ENCODE data around the gene GNPTAB.
"Not testable (repeated sequence)": the region's sequence is repeated elsewhere in the genome, so short reads cannot be mapped to it uniquely, and the experiment has no call there.

GNPTAB gene

GRCh38 chr12:101813117-101813516, 17.6 kb downstream of the GNPTAB start:
- no peak for DNase-seq
- Mint-ChIP-seq H3K27me3 (ENCODE audit: low read depth, poor library complexity) (no peaks in the 10 kb centered on the region), H3K4me3 (no peak overlapping the region), H3K27ac (no peak overlapping the region), H3K36me3 (ENCODE audit: low read depth) (no peaks in the 10 kb centered on the region), H3K9me3 (peaks cover 14% of the 10 kb centered on the region), H3K4me1 (no peaks in the 10 kb centered on the region)
- no peak for TF ChIP-seq CTCF (IDR thresholded peaks at IDR 0.05)

GRCh38 chr12:101812716-101813115, 18.0 kb downstream of the GNPTAB start:
- not testable (repeated sequence) for H3K36me3 Mint-ChIP-seq (ENCODE audit: low read depth); H3K27me3 Mint-ChIP-seq (ENCODE audit: low read depth, poor library complexity); H3K4me3 Mint-ChIP-seq; H3K27ac Mint-ChIP-seq; H3K4me1 Mint-ChIP-seq; DNase-seq
- peaks cover 14% of the 10 kb centered on the region for H3K9me3 Mint-ChIP-seq

GRCh38 chr12:101811342-101811741, 19.4 kb downstream of the GNPTAB start:
- not testable (repeated sequence) for H3K4me3 Mint-ChIP-seq; DNase-seq; H3K4me1 Mint-ChIP-seq; H3K36me3 Mint-ChIP-seq (ENCODE audit: low read depth); H3K27me3 Mint-ChIP-seq (ENCODE audit: low read depth, poor library complexity); H3K9me3 Mint-ChIP-seq
- H3K27ac Mint-ChIP-seq, result peak overlapping the region; percentile 44

GRCh38 chr12:101809208-101809607, 21.6 kb downstream of the GNPTAB start:
- H3K27me3 Mint-ChIP-seq (ENCODE audit: low read depth, poor library complexity), result no peaks in the 10 kb centered on the region
- TF ChIP-seq CTCF (IDR thresholded peaks at IDR 0.05), result no peak
- H3K36me3 Mint-ChIP-seq (ENCODE audit: low read depth), result no peaks in the 10 kb centered on the region
- no peak overlapping the region for H3K4me3 Mint-ChIP-seq
- no peak for DNase-seq
- no peak overlapping the region for H3K27ac Mint-ChIP-seq
- H3K9me3 Mint-ChIP-seq, result no peaks in the 10 kb centered on the region
- H3K4me1 Mint-ChIP-seq, result no peaks in the 10 kb centered on the region

GRCh38 chr12:101806265-101806664, 24.5 kb downstream of the GNPTAB start:
- H3K4me1 Mint-ChIP-seq, result no peaks in the 10 kb centered on the region
- TF ChIP-seq CTCF (IDR thresholded peaks at IDR 0.05), result no peak

GRCh38 chr12:101804409-101804808, 26.4 kb downstream of the GNPTAB start:
- H3K27ac Mint-ChIP-seq, result no peak overlapping the region
- no peak overlapping the region for H3K4me3 Mint-ChIP-seq
- no peaks in the 10 kb centered on the region for H3K4me1 Mint-ChIP-seq
- TF ChIP-seq CTCF (IDR thresholded peaks at IDR 0.05), result no peak
- no peak for DNase-seq
- H3K36me3 Mint-ChIP-seq (ENCODE audit: low read depth), result no peaks in the 10 kb centered on the region
- no peaks in the 10 kb centered on the region for H3K27me3 Mint-ChIP-seq (ENCODE audit: low read depth, poor library complexity)
- H3K9me3 Mint-ChIP-seq, result no peaks in the 10 kb centered on the region

More at GRCh38 chr12:101806265-101806664, 24.5 kb downstream of the GNPTAB start:
- Mint-ChIP-seq H3K4me3 (no peak overlapping the region), H3K27ac (no peak overlapping the region), H3K36me3 (ENCODE audit: low read depth) (no peaks in the 10 kb centered on the region), H3K27me3 (ENCODE audit: low read depth, poor library complexity) (no peaks in the 10 kb centered on the region), H3K9me3 (no peaks in the 10 kb centered on the region)
- no peak for DNase-seq

- no peaks in the 10 kb centered on the region for H3K9me3 Mint-ChIP-seq
- DNase-seq, result no peak
- TF ChIP-seq CTCF (IDR thresholded peaks at IDR 0.05), result no peak
- no peaks in the 10 kb centered on the region for H3K36me3 Mint-ChIP-seq (ENCODE audit: low read depth)
- H3K27me3 Mint-ChIP-seq (ENCODE audit: low read depth, poor library complexity), result no peaks in the 10 kb centered on the region
- no peaks in the 10 kb centered on the region for H3K4me1 Mint-ChIP-seq
- H3K4me3 Mint-ChIP-seq, result no peak overlapping the region
- no peak overlapping the region for H3K27ac Mint-ChIP-seq
Measured at GRCh38 chr12:101803978-101804377, 26.8 kb downstream of the GNPTAB start.

All from nephron progenitor cell (in vitro differentiated cells).